Renal cortical epithelial cell (primary cell): ENCODE measurements around the gene HCN3. TPM values are rescaled to one million over a fixed set of nuclear protein-coding genes. Genes with fewer than 3 reads are reported as not detected.
"Not testable (repeated sequence)": the region's sequence is repeated elsewhere in the genome, so short reads cannot be mapped to it uniquely, and the experiment has no call there.

ENCODE experiments used
- DNase-seq: peaks from one replicate; pipeline ENCODE4 v3.0.0-alpha.2; 2011; ENCODE audit warnings: low read depth
- total RNA-seq: library from RNA; depleted of rRNA; stranded (reverse); fragments of >200 nt; gene quantifications from 2 replicates; pipeline ENCODE4 v1.2.3, GENCODE V29; 2014

The HCN3 gene
- total RNA-seq, 1 donor from 2014 or later, result 1.0 TPM

- DNase-seq, result peak; percentile 49
These were observed 32.3 kb downstream of the HCN3 start for GRCh38 chr1:155309423-155310021.

- no peak for DNase-seq
These were observed 36.0 kb downstream of the HCN3 start for GRCh38 chr1:155313261-155313660.

- no peak for DNase-seq
These were observed 39.7 kb downstream of the HCN3 start for GRCh38 chr1:155316922-155317321.

- DNase-seq, result no peak
These were observed 40.8 kb downstream of the HCN3 start for GRCh38 chr1:155318082-155318481.

- no peak for DNase-seq
These were observed 42.3 kb downstream of the HCN3 start for GRCh38 chr1:155319536-155319935.

- DNase-seq, result no peak
These were observed 43.0 kb downstream of the HCN3 start for GRCh38 chr1:155320252-155320651.

- DNase-seq, result no peak
These were observed 43.7 kb downstream of the HCN3 start, which contains the start of gene RUSC1 for GRCh38 chr1:155320661-155321617. Gene RUSC1 (plus strand): TSS chr1:155320894. CDS start chr1:155321774, 880 bp downstream.

- DNase-seq, result no peak
These were observed 44.6 kb downstream of the HCN3 start for GRCh38 chr1:155321639-155322503.

GRCh38 chr1:155322571-155322952, 45.3 kb downstream of the HCN3 start:
- DNase-seq, result no peak

GRCh38 chr1:155322953-155323728, 45.9 kb downstream of the HCN3 start:
- peak; percentile 91 for DNase-seq

- peak; percentile 74 for DNase-seq
These were observed 46.4 kb downstream of the HCN3 start for GRCh38 chr1:155323729-155324036.

GRCh38 chr1:155324037-155324716, 46.9 kb downstream of the HCN3 start:
- peak; percentile 89 for DNase-seq

GRCh38 chr1:155324717-155325602, 47.7 kb downstream of the HCN3 start:
- DNase-seq, result peak; percentile 36

- no peak for DNase-seq
These were observed 48.3 kb downstream of the HCN3 start for GRCh38 chr1:155325603-155325893.

GRCh38 chr1:155326020-155326526, 48.8 kb downstream of the HCN3 start:
- no peak for DNase-seq

GRCh38 chr1:155326631-155327037, 49.4 kb downstream of the HCN3 start:
- DNase-seq, result no peak

- DNase-seq, result no peak
These were observed 50.7 kb downstream of the HCN3 start for GRCh38 chr1:155327981-155328380.

GRCh38 chr1:155328856-155329255, 51.6 kb downstream of the HCN3 start:
- DNase-seq, result not testable (repeated sequence)

- no peak for DNase-seq
These were observed 52.8 kb downstream of the HCN3 start for GRCh38 chr1:155329980-155330598.
